Mesothelial cell of epicardium (in vitro differentiated cells): ENCODE data around the gene CYTH1. TPM values are rescaled to one million over a fixed set of nuclear protein-coding genes. Genes with fewer than 3 reads are reported as not detected.

Source experiments
- DNase-seq, 2 experiments: peaks; one replicate each; pipeline ENCODE4 v3.0.0; 2021; ENCODE audit warnings: low spot score in 2 of 2; ENCODE audit not compliant: unreplicated experiment in 2 of 2
- H3K27ac Mint-ChIP-seq: 2 replicates; pipeline ENCODE4 v1.8.0; 2021; ENCODE audit warnings: mixed read lengths
- H3K27me3 Mint-ChIP-seq: 2 replicates; pipeline ENCODE4 v1.8.0; 2021; ENCODE audit warnings: low read depth, mixed read lengths
- H3K36me3 Mint-ChIP-seq: 2 replicates; pipeline ENCODE4 v1.8.0; 2021; ENCODE audit warnings: mixed read lengths
- H3K4me1 Mint-ChIP-seq: 2 replicates; pipeline ENCODE4 v1.8.0; 2021; ENCODE audit warnings: mixed read lengths
- H3K4me3 Mint-ChIP-seq: 2 replicates; pipeline ENCODE4 v1.8.0; 2021; ENCODE audit warnings: mild to moderate bottlenecking, moderate library complexity, mixed read lengths
- H3K9me3 Mint-ChIP-seq: 2 replicates; pipeline ENCODE4 v1.8.0; 2021; ENCODE audit warnings: mixed read lengths
- CTCF ChIP-seq: fragments of 200-600 bp; sonication (generic); IDR thresholded peaks from one replicate; pipeline ENCODE4 v1.5.0; 2021; ENCODE audit warnings: antibody characterized with exemption; ENCODE audit not compliant: unreplicated experiment
- total RNA-seq: library from RNA; stranded (reverse); gene quantifications from 3 replicates; pipeline ENCODE4 v1.2.1, GENCODE V29; 2021

The CYTH1 gene
- total RNA-seq, result 40.3 to 44.3 TPM (median 42.8 TPM) in 3 replicates

- no peak for DNase-seq
- Mint-ChIP-seq H3K36me3 (no peaks in the 10 kb centered on the region), H3K27ac (peak within 1 kb of the TSS; percentile 98), H3K27me3 (no peaks in the 10 kb centered on the region), H3K9me3 (no peaks in the 10 kb centered on the region), H3K4me1 (peaks cover 24% of the 10 kb centered on the region), H3K4me3 (peak within 1 kb of the TSS; percentile 84)
- no peak for TF ChIP-seq CTCF
Observed at GRCh38 chr17:78781893-78782304, at the start of gene CYTH1. Gene CYTH1 (minus strand): TSS chr17:78782273. CDS start chr17:78782223, 50 bp downstream.

- no peak for TF ChIP-seq CTCF
- Mint-ChIP-seq H3K36me3 (peaks cover 51% of the 10 kb centered on the region), H3K27ac (no peak overlapping the region), H3K9me3 (no peaks in the 10 kb centered on the region), H3K27me3 (no peaks in the 10 kb centered on the region), H3K4me1 (no peaks in the 10 kb centered on the region), H3K4me3 (no peak overlapping the region)
- no peak for DNase-seq
Observed at GRCh38 chr17:78829477-78829876, 47.4 kb upstream of the CYTH1 start.

GRCh38 chr17:78828470-78829185 is 46.6 kb upstream of the CYTH1 start:
- Mint-ChIP-seq H3K36me3 (peaks cover 49% of the 10 kb centered on the region), H3K9me3 (no peaks in the 10 kb centered on the region), H3K4me3 (no peak overlapping the region), H3K27ac (no peak overlapping the region), H3K27me3 (no peaks in the 10 kb centered on the region), H3K4me1 (no peaks in the 10 kb centered on the region)
- no peak for DNase-seq
- TF ChIP-seq CTCF, result no peak

- H3K4me3 Mint-ChIP-seq, result no peak overlapping the region
- no peaks in the 10 kb centered on the region for H3K9me3 Mint-ChIP-seq
- H3K4me1 Mint-ChIP-seq, result no peaks in the 10 kb centered on the region
- peaks cover 49% of the 10 kb centered on the region for H3K36me3 Mint-ChIP-seq
- H3K27me3 Mint-ChIP-seq, result no peaks in the 10 kb centered on the region
- no peak overlapping the region for H3K27ac Mint-ChIP-seq
- no peak for TF ChIP-seq CTCF
- DNase-seq, result no peak
Observed at GRCh38 chr17:78826836-78827509, 44.9 kb upstream of the CYTH1 start.

GRCh38 chr17:78826421-78826820 is 44.3 kb upstream of the CYTH1 start:
- Mint-ChIP-seq H3K36me3 (peaks cover 53% of the 10 kb centered on the region), H3K27me3 (no peaks in the 10 kb centered on the region), H3K9me3 (no peaks in the 10 kb centered on the region), H3K4me3 (no peak overlapping the region), H3K27ac (no peak overlapping the region), H3K4me1 (no peaks in the 10 kb centered on the region)
- TF ChIP-seq CTCF, result no peak
- no peak for DNase-seq
